Measurements from ENCODE around the gene MAD2L2.

- TF ChIP-seq, protein P1, sequence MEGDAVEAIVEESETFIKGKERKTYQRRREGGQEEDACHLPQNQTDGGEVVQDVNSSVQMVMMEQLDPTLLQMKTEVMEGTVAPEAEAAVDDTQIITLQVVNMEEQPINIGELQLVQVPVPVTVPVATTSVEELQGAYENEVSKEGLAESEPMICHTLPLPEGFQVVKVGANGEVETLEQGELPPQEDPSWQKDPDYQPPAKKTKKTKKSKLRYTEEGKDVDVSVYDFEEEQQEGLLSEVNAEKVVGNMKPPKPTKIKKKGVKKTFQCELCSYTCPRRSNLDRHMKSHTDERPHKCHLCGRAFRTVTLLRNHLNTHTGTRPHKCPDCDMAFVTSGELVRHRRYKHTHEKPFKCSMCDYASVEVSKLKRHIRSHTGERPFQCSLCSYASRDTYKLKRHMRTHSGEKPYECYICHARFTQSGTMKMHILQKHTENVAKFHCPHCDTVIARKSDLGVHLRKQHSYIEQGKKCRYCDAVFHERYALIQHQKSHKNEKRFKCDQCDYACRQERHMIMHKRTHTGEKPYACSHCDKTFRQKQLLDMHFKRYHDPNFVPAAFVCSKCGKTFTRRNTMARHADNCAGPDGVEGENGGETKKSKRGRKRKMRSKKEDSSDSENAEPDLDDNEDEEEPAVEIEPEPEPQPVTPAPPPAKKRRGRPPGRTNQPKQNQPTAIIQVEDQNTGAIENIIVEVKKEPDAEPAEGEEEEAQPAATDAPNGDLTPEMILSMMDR (IDR thresholded peaks at IDR 0.05) = no peak
- TF ChIP-seq POLR2A (IDR thresholded peaks at IDR 0.05) = no peak
Observed at GRCh38 chr1:11651017-11651416, 29.9 kb downstream of the MAD2L2 start.

Data from ovary (tissue), 3 donors.